Astrocyte (in vitro differentiated cells and primary cell): Measurements from ENCODE around the gene SLC18A3. TPM values are rescaled to one million over a fixed set of nuclear protein-coding genes. Genes with fewer than 3 reads are reported as not detected.

Experiments
- DNase-seq: peaks from one replicate; pipeline ENCODE4 v3.0.0-alpha.2; 2010; ENCODE audit warnings: low read depth
- FAIRE-seq: peaks from 2 replicates; lab custom pipeline; 2011; peaks lifted over from hg19 to GRCh38; lab: Jason Lieb, UNC
- H2AFZ ChIP-seq: 2 replicates; pipeline ENCODE4 v1.6.0; 2012; ENCODE audit warnings: low read depth, low read length, inconsistent platforms
- H3K27ac ChIP-seq: 2 replicates; pipeline ENCODE4 v1.5.1; 2011; ENCODE audit warnings: low read depth, low read length, inconsistent platforms
- H3K27me3 ChIP-seq: 2 replicates; pipeline ENCODE4 v1.6.0; 2011; ENCODE audit warnings: low read length, inconsistent platforms; ENCODE audit not compliant: insufficient read depth
- H3K36me3 ChIP-seq: 2 replicates; pipeline ENCODE4 v1.5.1; 2011; ENCODE audit warnings: low read length, inconsistent platforms; ENCODE audit not compliant: insufficient read depth
- H3K4me1 ChIP-seq: 2 replicates; pipeline ENCODE4 v1.5.1; 2011; ENCODE audit warnings: low read length, inconsistent platforms; ENCODE audit not compliant: insufficient read depth
- H3K4me2 ChIP-seq: 2 replicates; pipeline ENCODE4 v1.6.0; 2012; ENCODE audit warnings: low read length, inconsistent platforms
- H3K4me3 ChIP-seq: 2 replicates; pipeline ENCODE4 v1.5.1; 2011; ENCODE audit warnings: low read depth, mild to moderate bottlenecking, low read length, inconsistent platforms; ENCODE audit not compliant: insufficient read depth
- H3K79me2 ChIP-seq: 2 replicates; pipeline ENCODE4 v1.6.0; 2012; ENCODE audit warnings: mild to moderate bottlenecking, low read length, inconsistent platforms; ENCODE audit not compliant: insufficient read depth
- H3K9ac ChIP-seq: 2 replicates; pipeline ENCODE4 v1.6.0; 2012; ENCODE audit warnings: mild to moderate bottlenecking, low read length, inconsistent platforms
- H3K9me3 ChIP-seq: 2 replicates; pipeline ENCODE4 v1.5.1; 2012; ENCODE audit warnings: low read depth, mild to moderate bottlenecking, low read length, inconsistent platforms; ENCODE audit not compliant: insufficient read depth
- H4K20me1 ChIP-seq: 2 replicates; pipeline ENCODE4 v1.6.0; 2012; ENCODE audit warnings: low read length, inconsistent platforms; ENCODE audit not compliant: insufficient read depth
- H3K27ac Mint-ChIP-seq: one replicate; pipeline ENCODE4 v1.8.0; 2021; ENCODE audit warnings: mild to moderate bottlenecking, mixed read lengths; ENCODE audit not compliant: unreplicated experiment
- H3K27me3 Mint-ChIP-seq: one replicate; pipeline ENCODE4 v1.8.0; 2021; ENCODE audit warnings: low read depth, mixed read lengths; ENCODE audit not compliant: unreplicated experiment
- H3K36me3 Mint-ChIP-seq: one replicate; pipeline ENCODE4 v1.8.0; 2021; ENCODE audit warnings: low read depth, mixed read lengths; ENCODE audit not compliant: unreplicated experiment
- H3K4me1 Mint-ChIP-seq: one replicate; pipeline ENCODE4 v1.8.0; 2021; ENCODE audit warnings: low read depth, mixed read lengths; ENCODE audit not compliant: unreplicated experiment
- H3K4me3 Mint-ChIP-seq: one replicate; pipeline ENCODE4 v1.8.0; 2021; ENCODE audit warnings: mild to moderate bottlenecking, moderate library complexity, mixed read lengths; ENCODE audit not compliant: unreplicated experiment
- H3K9me3 Mint-ChIP-seq: one replicate; pipeline ENCODE4 v1.8.0; 2021; ENCODE audit warnings: mild to moderate bottlenecking, mixed read lengths; ENCODE audit not compliant: unreplicated experiment
- EZH2 ChIP-seq: IDR thresholded peaks from 2 replicates; pipeline ENCODE4 v1.6.1; 2012; ENCODE audit warnings: mild to moderate bottlenecking, low read length, inconsistent platforms; ENCODE audit not compliant: insufficient read depth
- total RNA-seq: library from RNA; stranded (reverse); gene quantifications from 2 replicates; pipeline ENCODE4 v1.2.1, GENCODE V29; 2021
- TF ChIP-seq, protein P1 (sequence below): IDR thresholded peaks from 2 replicates; pipeline ENCODE4 v1.5.1; 2011; ENCODE audit warnings: low read depth, mild to moderate bottlenecking, inconsistent platforms, low read length, moderate library complexity; ENCODE audit not compliant: insufficient read depth

Gene SLC18A3
- total RNA-seq, 1 donor from 2014 or later, result 4.6 TPM

GRCh38 chr10:49613165-49613881 is 3.2 kb downstream of the SLC18A3 start:
- Histone ChIP-seq H4K20me1 (no peaks in the 10 kb centered on the region), H3K4me1 (peaks cover 7% of the 10 kb centered on the region), H3K36me3 (no peaks in the 10 kb centered on the region), H3K9ac (no peak overlapping the region), H3K79me2 (no peaks in the 10 kb centered on the region), H2AFZ (no peak overlapping the region), H3K4me2 (no peak overlapping the region), H3K27ac (no peak overlapping the region), H3K27me3 (peaks cover 64% of the 10 kb centered on the region), H3K9me3 (peaks cover 8% of the 10 kb centered on the region), H3K4me3 (no peak overlapping the region)
- Mint-ChIP-seq H3K4me1 (peaks cover 2% of the 10 kb centered on the region), H3K27ac (no peak overlapping the region), H3K4me3 (no peak overlapping the region), H3K27me3 (peaks cover 76% of the 10 kb centered on the region), H3K36me3 (peaks cover 7% of the 10 kb centered on the region), H3K9me3 (peaks cover 28% of the 10 kb centered on the region)
- peak; percentile 73 for TF ChIP-seq EZH2
- TF ChIP-seq, protein P1, sequence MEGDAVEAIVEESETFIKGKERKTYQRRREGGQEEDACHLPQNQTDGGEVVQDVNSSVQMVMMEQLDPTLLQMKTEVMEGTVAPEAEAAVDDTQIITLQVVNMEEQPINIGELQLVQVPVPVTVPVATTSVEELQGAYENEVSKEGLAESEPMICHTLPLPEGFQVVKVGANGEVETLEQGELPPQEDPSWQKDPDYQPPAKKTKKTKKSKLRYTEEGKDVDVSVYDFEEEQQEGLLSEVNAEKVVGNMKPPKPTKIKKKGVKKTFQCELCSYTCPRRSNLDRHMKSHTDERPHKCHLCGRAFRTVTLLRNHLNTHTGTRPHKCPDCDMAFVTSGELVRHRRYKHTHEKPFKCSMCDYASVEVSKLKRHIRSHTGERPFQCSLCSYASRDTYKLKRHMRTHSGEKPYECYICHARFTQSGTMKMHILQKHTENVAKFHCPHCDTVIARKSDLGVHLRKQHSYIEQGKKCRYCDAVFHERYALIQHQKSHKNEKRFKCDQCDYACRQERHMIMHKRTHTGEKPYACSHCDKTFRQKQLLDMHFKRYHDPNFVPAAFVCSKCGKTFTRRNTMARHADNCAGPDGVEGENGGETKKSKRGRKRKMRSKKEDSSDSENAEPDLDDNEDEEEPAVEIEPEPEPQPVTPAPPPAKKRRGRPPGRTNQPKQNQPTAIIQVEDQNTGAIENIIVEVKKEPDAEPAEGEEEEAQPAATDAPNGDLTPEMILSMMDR, result no peak
- FAIRE-seq (no peak), DNase-seq (no peak)

- Mint-ChIP-seq H3K4me1 (peaks cover 2% of the 10 kb centered on the region), H3K9me3 (peaks cover 28% of the 10 kb centered on the region), H3K27ac (no peak within 1 kb of the TSS), H3K27me3 (peaks cover 76% of the 10 kb centered on the region), H3K4me3 (no peak within 1 kb of the TSS), H3K36me3 (peaks cover 4% of the 10 kb centered on the region)
- TF ChIP-seq EZH2, result peak; percentile 7
- TF ChIP-seq, protein P1, result no peak
- Histone ChIP-seq H3K9ac (no peak within 1 kb of the TSS), H3K9me3 (peaks cover 8% of the 10 kb centered on the region), H4K20me1 (no peaks in the 10 kb centered on the region), H2AFZ (no peak within 1 kb of the TSS), H3K4me1 (peaks cover 7% of the 10 kb centered on the region), H3K4me2 (no peak within 1 kb of the TSS), H3K27me3 (peaks cover 58% of the 10 kb centered on the region), H3K36me3 (no peaks in the 10 kb centered on the region), H3K79me2 (no peaks in the 10 kb centered on the region), H3K27ac (no peak within 1 kb of the TSS), H3K4me3 (no peak within 1 kb of the TSS)
- FAIRE-seq, result no peak
- DNase-seq, result no peak
These were observed 3.8 kb downstream of the SLC18A3 start, which contains the start of gene CHAT for GRCh38 chr10:49613882-49614241. TSS of gene CHAT (plus strand) at chr10:49614037. CDS start at chr10:49614190, 153 bp downstream.
